HTERT RPE-1 (cell line): ENCODE measurements around the gene ADI1.
"Not testable (repeated sequence)": the region's sequence is repeated elsewhere in the genome, so short reads cannot be mapped to it uniquely, and the experiment has no call there.

Experiments
- in situ Hi-C: fragments of 300-500 bp; cut with MboI; formaldehyde crosslinking; loops from 4 replicates; pipeline ENCODE4 v1.14.3; 2020; ENCODE audit warnings: low sequenced_read_pairs

Gene ADI1

DNA sequence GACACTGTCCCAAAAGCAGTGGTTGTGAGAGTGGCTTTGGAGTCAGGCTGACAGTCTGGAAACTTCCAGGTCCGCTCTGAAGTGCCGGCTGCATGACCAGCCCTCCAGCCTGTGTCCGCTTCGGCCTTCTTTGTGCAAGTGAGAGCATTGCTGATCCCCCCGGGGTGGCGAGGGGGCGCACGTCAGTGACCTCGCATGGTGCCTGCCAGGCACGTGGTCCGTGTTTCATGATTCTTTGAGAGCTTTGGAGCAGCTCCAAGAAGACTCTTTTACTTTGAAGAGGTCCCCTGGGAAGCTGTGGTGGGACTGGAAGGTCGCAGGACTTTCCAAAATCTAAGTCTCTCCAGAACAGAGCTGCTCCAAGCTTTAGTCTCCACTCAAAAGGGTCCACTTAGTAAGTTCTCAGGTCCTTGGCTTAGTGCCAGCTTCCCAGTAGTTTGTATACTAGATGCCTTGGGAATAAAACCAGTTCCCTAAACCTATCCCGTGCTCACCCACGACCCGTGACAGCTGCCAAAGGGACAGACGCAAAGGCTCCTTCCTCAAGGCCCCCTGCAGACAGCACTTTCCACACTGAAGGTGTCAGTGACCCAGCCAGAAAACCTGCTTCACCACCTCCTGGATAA is 68.8 kb downstream of the ADI1 start:
- in situ Hi-C loops: no loop called here

- in situ Hi-C loops: no loop called here
These were observed 69.4 kb downstream of the ADI1 start for GRCh38 chr2:3449936-3450335.

DNA sequence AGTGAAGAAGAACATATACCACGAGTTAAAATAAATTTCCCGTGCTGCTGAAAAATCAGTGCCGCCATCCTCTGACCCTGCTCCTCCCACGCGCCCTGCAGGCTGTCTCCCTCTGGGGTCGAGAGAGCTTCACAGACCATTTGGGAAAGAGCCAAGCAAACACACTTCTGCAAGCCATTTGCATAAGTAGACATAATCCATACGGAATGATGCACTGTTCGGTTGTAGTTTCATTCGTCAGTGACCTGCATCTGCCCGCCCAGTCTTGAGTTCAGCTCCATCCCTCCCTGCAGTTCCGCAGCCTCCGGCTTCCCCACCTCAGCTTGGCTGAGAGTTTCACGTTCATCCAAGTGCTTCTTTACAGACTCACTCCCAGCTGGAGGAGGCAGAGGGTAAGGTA is 70.2 kb downstream of the ADI1 start:
- in situ Hi-C loops: no loop called here

GRCh38 chr2:3448441-3448911 is 70.9 kb downstream of the ADI1 start:
- in situ Hi-C loops: not testable (repeated sequence)

DNA sequence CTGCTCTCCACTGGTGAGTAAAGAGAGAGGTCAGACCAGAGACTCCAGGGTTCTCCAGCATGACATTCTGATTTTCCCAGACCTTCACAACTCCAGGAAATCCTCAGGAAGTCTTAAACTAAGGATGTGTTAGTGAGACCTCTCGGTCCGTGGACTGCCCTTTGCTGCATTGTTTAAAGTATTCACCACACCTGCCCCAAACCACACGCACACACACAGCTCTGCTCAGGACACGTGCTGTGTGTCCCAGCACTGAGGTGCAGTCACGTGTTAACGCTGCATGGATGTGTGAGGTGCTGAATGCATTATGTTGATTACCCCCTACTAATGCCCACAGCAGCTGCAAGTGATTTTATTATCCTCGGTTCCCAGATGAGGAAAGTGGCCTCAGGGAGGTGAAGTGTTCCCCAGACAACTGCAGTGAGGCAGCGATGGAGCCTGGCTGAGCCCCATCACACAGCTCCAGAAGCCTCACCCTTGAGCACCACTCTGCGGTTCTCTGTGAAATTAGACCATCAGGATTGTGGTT is 71.5 kb downstream of the ADI1 start:
- in situ Hi-C loops: no loop called here
